HL-60/S4 treated with retinoic acid at 250 ng/mL for 4 days and 3 days (cell line): ENCODE measurements around the gene SPRR4.
"Not testable (repeated sequence)": the region's sequence is repeated elsewhere in the genome, so short reads cannot be mapped to it uniquely, and the experiment has no call there.

Source experiments
- in situ Hi-C: fragments of 300-500 bp; cut with MboI; formaldehyde crosslinking; loops from 2 replicates; pipeline ENCODE4 v1.7.0; 2022; ENCODE audit warnings: low sequenced_read_pairs

The SPRR4 gene

GRCh38 chr1:153011235-153011758, 40.8 kb downstream of the SPRR4 start:
- in situ Hi-C loops: not testable (repeated sequence)

- in situ Hi-C loops: not testable (repeated sequence)
Measured at GRCh38 chr1:153021829-153022228, 51.4 kb downstream of the SPRR4 start.
